HepG2 (cell line): ENCODE measurements around the gene IGSF21.

Source experiments
- DNMT1 ChIP-seq: sonication (generic); formaldehyde crosslinking; IDR thresholded peaks from 2 replicates; pipeline ENCODE4 v1.5.1; 2020; ENCODE audit warnings: mild to moderate bottlenecking, missing genetic modification reagents
- HDAC2 ChIP-seq: sonication (generic); formaldehyde crosslinking; IDR thresholded peaks from 2 replicates; pipeline ENCODE4 v1.4.0; 2020; ENCODE audit warnings: missing genetic modification reagents
- NFIC ChIP-seq: IDR thresholded peaks from 2 replicates; pipeline ENCODE4 v1.6.1; 2012; ENCODE audit warnings: mild to moderate bottlenecking, low read length, inconsistent platforms
- TAF1 ChIP-seq: sonication (generic); formaldehyde crosslinking; IDR thresholded peaks from 2 replicates; pipeline ENCODE4 v1.4.0; 2020; ENCODE audit warnings: missing genetic modification reagents
- THYN1 ChIP-seq: sonication (generic); formaldehyde crosslinking; IDR thresholded peaks from 2 replicates; pipeline ENCODE4 v1.8.1; 2023; ENCODE audit warnings: low read depth, mild to moderate bottlenecking, moderate library complexity, missing genetic modification reagents, borderline replicate concordance
- ZFYVE20 ChIP-seq: sonication (generic); formaldehyde crosslinking; IDR thresholded peaks from 2 replicates; pipeline ENCODE4 v1.8.0; 2023; ENCODE audit warnings: low read depth, mild to moderate bottlenecking, moderate library complexity, missing genetic modification reagents, borderline replicate concordance
- ZZZ3 ChIP-seq: sonication (generic); formaldehyde crosslinking; IDR thresholded peaks from 2 replicates; pipeline ENCODE4 v1.4.0; 2020; ENCODE audit warnings: missing genetic modification reagents, mild to moderate bottlenecking, borderline replicate concordance
- TF ChIP-seq, protein P1 (sequence below): sonication (generic); formaldehyde crosslinking; IDR thresholded peaks from 2 replicates; pipeline ENCODE4 v1.4.0; 2020; ENCODE audit warnings: missing genetic modification reagents

DNA sequence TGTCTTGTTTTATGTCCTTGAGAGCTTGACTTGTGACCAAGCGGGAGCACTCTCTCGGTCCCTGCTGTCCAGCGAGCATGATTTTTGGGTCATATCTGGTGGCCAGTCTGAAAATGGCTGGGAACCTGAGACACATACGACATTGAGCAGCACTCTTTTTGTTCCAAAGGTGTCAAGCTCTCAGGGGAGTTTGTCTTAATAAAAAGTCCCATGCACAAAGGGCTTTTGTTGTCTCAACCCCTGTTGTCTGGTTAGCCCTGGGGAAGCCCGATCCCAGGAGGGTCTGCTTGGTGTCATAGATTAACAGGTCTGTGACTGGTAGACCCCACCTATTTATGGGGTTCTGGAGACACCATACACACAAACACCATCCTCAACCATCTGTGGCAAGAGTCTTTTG lies 315.4 kb downstream of the IGSF21 start:
- TF ChIP-seq HDAC2 (CRISPR knock-in tag): no peak
- no peak for TF ChIP-seq TAF1 (CRISPR knock-in tag)
- TF ChIP-seq ZZZ3 (CRISPR knock-in tag): no peak
- no peak for TF ChIP-seq NFIC
- no peak for TF ChIP-seq ZFYVE20
- TF ChIP-seq, protein P1, sequence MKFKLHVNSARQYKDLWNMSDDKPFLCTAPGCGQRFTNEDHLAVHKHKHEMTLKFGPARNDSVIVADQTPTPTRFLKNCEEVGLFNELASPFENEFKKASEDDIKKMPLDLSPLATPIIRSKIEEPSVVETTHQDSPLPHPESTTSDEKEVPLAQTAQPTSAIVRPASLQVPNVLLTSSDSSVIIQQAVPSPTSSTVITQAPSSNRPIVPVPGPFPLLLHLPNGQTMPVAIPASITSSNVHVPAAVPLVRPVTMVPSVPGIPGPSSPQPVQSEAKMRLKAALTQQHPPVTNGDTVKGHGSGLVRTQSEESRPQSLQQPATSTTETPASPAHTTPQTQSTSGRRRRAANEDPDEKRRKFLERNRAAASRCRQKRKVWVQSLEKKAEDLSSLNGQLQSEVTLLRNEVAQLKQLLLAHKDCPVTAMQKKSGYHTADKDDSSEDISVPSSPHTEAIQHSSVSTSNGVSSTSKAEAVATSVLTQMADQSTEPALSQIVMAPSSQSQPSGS (CRISPR knock-in tag): no peak
- TF ChIP-seq THYN1 (CRISPR knock-in tag): no peak
- TF ChIP-seq DNMT1 (CRISPR knock-in tag): no peak
